ENCODE results near the gene CD82. TPM values are rescaled to one million over a fixed set of nuclear protein-coding genes. Genes with fewer than 3 reads are reported as not detected.
A peak's percentile ranks its signal among the peaks of the same experiment; 100 is the strongest.

CD82 gene
- total and polyA plus RNA-seq, 3 donors from 2014 or later = 5.0 to 13.7 (median 13.0) TPM

DNA sequence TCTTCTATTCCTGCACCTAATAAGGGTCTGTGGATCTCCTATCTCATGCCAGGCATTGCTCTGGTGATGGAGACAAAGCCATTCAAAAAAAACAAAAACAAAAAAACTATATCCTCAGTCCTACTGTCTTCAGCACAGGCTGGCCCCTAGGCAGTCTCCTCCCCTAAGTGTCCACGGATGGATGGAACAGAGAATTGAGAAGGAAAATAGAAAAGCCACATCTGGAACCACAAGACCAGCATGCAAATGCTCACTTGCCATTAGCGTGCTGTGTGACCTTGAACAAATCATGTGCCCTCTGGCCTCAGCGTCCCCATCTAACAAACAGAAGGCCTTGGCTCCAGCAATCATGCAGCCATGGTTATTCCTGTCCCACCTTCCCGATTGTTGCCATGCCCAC lies 32.7 kb upstream of the CD82 start:
- no peaks in the 10 kb centered on the region for H3K9me3 ChIP-seq
- intact Hi-C loops (cut with DNase I; ENCODE audit: low total_unique reads) = loop anchor here (10.0 kb wide), 1 partner anchor 438 kb away; the partner anchor contains the start of gene EXT2
- no peak for TF ChIP-seq POLR2A (IDR thresholded peaks at IDR 0.05)
- TF ChIP-seq, protein P1, sequence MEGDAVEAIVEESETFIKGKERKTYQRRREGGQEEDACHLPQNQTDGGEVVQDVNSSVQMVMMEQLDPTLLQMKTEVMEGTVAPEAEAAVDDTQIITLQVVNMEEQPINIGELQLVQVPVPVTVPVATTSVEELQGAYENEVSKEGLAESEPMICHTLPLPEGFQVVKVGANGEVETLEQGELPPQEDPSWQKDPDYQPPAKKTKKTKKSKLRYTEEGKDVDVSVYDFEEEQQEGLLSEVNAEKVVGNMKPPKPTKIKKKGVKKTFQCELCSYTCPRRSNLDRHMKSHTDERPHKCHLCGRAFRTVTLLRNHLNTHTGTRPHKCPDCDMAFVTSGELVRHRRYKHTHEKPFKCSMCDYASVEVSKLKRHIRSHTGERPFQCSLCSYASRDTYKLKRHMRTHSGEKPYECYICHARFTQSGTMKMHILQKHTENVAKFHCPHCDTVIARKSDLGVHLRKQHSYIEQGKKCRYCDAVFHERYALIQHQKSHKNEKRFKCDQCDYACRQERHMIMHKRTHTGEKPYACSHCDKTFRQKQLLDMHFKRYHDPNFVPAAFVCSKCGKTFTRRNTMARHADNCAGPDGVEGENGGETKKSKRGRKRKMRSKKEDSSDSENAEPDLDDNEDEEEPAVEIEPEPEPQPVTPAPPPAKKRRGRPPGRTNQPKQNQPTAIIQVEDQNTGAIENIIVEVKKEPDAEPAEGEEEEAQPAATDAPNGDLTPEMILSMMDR (IDR thresholded peaks at IDR 0.05) = no peak
- no peak overlapping the region for H3K4me3 ChIP-seq
- no peaks in the 10 kb centered on the region for H3K27me3 ChIP-seq
- H3K27ac ChIP-seq = no peak overlapping the region
- H3K36me3 ChIP-seq (ENCODE audit: low read depth, missing control alignments) = no peaks in the 10 kb centered on the region
- H3K4me1 ChIP-seq = no peaks in the 10 kb centered on the region
- WGBS, 2 donors = 41 to 42% methylated on average over 4 of the region's 4 CpGs
- no peak for DNase-seq

DNA sequence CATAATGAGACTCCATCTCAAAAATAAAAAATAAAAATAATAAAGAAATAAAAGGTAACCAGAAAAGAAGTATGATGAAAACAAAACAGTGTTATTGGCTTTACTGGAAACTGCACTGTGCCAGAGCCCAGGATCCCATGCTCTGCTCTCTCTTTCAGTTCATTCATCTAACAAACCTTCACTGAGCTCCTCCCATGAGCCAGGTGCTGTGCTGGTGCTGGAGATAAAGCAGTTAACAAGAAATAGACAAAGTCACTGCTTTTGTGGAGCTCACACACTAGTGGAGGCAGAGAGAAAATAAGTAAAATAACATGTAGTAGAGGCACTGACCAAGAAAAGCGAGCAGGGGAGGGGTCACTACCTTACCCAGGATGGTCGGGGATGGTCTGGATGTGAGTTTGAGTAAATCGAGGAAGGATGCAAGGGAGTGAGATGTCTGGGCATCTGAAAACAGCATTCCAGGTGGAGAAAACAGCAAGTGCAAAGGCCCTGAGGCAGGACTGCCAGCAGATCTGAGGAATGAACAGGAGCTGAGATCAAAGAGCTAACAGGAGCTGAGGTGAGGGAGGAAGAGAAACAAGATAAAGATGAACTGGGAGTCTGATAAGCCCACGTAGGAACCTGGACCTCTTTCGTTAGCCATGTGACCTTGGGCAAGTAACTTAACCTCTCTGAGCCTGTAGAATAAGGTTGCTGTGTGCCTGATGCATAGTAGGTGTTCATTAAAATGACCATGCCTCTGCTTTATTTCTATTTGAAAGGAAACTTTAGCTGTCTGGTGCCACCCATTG lies 31.3 kb upstream of the CD82 start:
- 80 to 82% methylated on average over 5 of the region's 5 CpGs for WGBS, 2 donors
- no peak for TF ChIP-seq POLR2A (IDR thresholded peaks at IDR 0.05)
- Histone ChIP-seq H3K4me3 (no peak overlapping the region), H3K36me3 (ENCODE audit: low read depth, missing control alignments) (no peaks in the 10 kb centered on the region), H3K27me3 (no peaks in the 10 kb centered on the region), H3K27ac (no peak overlapping the region), H3K9me3 (no peaks in the 10 kb centered on the region), H3K4me1 (no peaks in the 10 kb centered on the region)
- intact Hi-C loops (cut with DNase I; ENCODE audit: low total_unique reads) = loop anchor here (10.0 kb wide), 1 partner anchor 439 kb away; the partner anchor contains the start of gene EXT2
- no peak for DNase-seq

- Histone ChIP-seq H3K36me3 (ENCODE audit: low read depth, missing control alignments) (no peaks in the 10 kb centered on the region), H3K4me1 (no peaks in the 10 kb centered on the region), H3K27me3 (no peaks in the 10 kb centered on the region), H3K9me3 (no peaks in the 10 kb centered on the region), H3K27ac (no peak overlapping the region), H3K4me3 (no peak overlapping the region)
- 80 to 87% methylated on average over 13 to 16 of the region's 16 CpGs for WGBS, 2 donors
- TF ChIP-seq POLR2A (IDR thresholded peaks at IDR 0.05) = no peak
- TF ChIP-seq, protein P1 (IDR thresholded peaks at IDR 0.05) = no peak
- no peak for DNase-seq
- intact Hi-C loops (cut with DNase I; ENCODE audit: low total_unique reads) = loop anchor here (5.0 to 10.0 kb wide), 2 partner anchors 248 to 441 kb away; partner anchors contain the start of gene EXT2
Observed at GRCh38 chr11:44535191-44535980, 30.1 kb upstream of the CD82 start.

DNA sequence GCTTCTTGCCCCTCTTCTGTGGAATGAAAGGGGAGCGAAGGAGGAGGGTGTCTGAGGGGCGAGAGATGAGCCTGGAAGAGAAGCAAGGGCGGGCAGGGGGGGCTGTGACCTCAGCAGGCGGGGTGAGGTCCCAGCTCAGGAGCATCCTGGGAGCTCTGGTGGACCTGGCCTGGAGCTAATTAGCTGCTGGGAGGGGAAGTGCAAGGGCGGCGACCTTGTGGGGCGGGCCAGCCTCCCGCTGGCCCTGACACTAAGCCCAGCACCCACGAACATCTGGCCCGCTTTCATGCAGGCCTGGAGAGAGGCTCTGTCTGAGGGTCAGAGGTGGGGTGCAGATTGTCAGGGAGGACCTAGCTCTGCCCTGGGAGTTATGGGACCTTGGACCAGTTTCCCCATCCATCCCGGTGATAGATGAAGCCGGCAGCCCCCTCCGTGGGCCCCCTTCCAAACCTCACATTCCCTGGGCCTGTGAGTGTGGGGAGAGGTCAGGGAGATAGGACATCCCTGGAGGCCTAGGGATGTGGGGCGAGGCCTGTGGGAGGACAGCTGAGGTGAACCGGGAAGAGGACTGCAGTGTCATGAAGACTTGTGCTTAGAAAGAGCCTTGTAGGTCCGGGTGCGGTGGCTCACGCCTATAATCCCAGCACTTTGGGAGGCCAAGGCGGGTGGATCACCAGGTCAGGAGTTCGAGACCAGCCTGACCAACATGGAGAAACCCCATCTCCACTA lies 28.5 kb upstream of the CD82 start:
- TF ChIP-seq, protein P1 (IDR thresholded peaks at IDR 0.05) = no peak
- no peak for TF ChIP-seq POLR2A (IDR thresholded peaks at IDR 0.05)
- no peak overlapping the region for H3K4me3 ChIP-seq

More for the DNA sequence above, 28.5 kb upstream of the CD82 start:
- Histone ChIP-seq H3K36me3 (ENCODE audit: low read depth, missing control alignments) (no peaks in the 10 kb centered on the region), H3K9me3 (no peaks in the 10 kb centered on the region), H3K27ac (no peak overlapping the region), H3K4me1 (no peaks in the 10 kb centered on the region), H3K27me3 (no peaks in the 10 kb centered on the region)
- peak; percentile 35 for DNase-seq
- intact Hi-C loops (cut with DNase I; ENCODE audit: low total_unique reads) = loop anchor here (5.0 to 10.0 kb wide), 2 partner anchors 250 to 442 kb away; partner anchors contain the start of gene EXT2
- 66 to 71% methylated on average over 12 to 20 of the region's 20 CpGs for WGBS, 2 donors
